GM21786 (cell line): ENCODE measurements around the gene UBE2D2.

Source experiments
- ATAC-seq: cut with Tn5 transposase; IDR thresholded peaks from one replicate; pipeline ENCODE4 v1.9.1; 2021; ENCODE audit not compliant: unreplicated experiment

The UBE2D2 gene

GRCh38 chr5:139634541-139634940, 73.4 kb downstream of the UBE2D2 start:
- ATAC-seq = no peak

GRCh38 chr5:139635191-139635590, 74.1 kb downstream of the UBE2D2 start:
- no peak for ATAC-seq

- ATAC-seq = no peak
These were observed 74.6 kb downstream of the UBE2D2 start for GRCh38 chr5:139635606-139636206.

- ATAC-seq = peak; percentile 77
These were observed 75.2 kb downstream of the UBE2D2 start for GRCh38 chr5:139636207-139636792.

GRCh38 chr5:139636975-139637408, 75.9 kb downstream of the UBE2D2 start:
- ATAC-seq = no peak

GRCh38 chr5:139637438-139638089, 76.4 kb downstream of the UBE2D2 start:
- peak; percentile 18 for ATAC-seq

- no peak for ATAC-seq
These were observed 77.1 kb downstream of the UBE2D2 start for GRCh38 chr5:139638090-139638735.

GRCh38 chr5:139638736-139639618, 77.8 kb downstream of the UBE2D2 start:
- no peak for ATAC-seq

GRCh38 chr5:139639619-139640380, 78.7 kb downstream of the UBE2D2 start:
- ATAC-seq = no peak

GRCh38 chr5:139640421-139641115, 79.4 kb downstream of the UBE2D2 start:
- no peak for ATAC-seq

- no peak for ATAC-seq
These were observed 80.3 kb downstream of the UBE2D2 start for GRCh38 chr5:139641116-139642080.

- no peak for ATAC-seq
These were observed 81.1 kb downstream of the UBE2D2 start for GRCh38 chr5:139642213-139642612.

- no peak for ATAC-seq
These were observed 82.0 kb downstream of the UBE2D2 start for GRCh38 chr5:139642891-139643871.

- no peak for ATAC-seq
These were observed 82.9 kb downstream of the UBE2D2 start for GRCh38 chr5:139644001-139644456.

GRCh38 chr5:139644646-139645429, 83.7 kb downstream of the UBE2D2 start:
- ATAC-seq = no peak

- no peak for ATAC-seq
These were observed 84.3 kb downstream of the UBE2D2 start for GRCh38 chr5:139645430-139645871.
